Kidney capillary endothelial cell (primary cell): ENCODE measurements around the gene FSCN2.
"Not testable (repeated sequence)": the region's sequence is repeated elsewhere in the genome, so short reads cannot be mapped to it uniquely, and the experiment has no call there.

ENCODE experiments used
- DNase-seq: peaks from one replicate; pipeline ENCODE4 v3.0.0-alpha.2; 2018; ENCODE audit warnings: low spot score

FSCN2 gene

GRCh38 chr17:81578561-81579225, 50.5 kb downstream of the FSCN2 start:
- no peak for DNase-seq

GRCh38 chr17:81579298-81579697, 51.1 kb downstream of the FSCN2 start:
- no peak for DNase-seq

DNA sequence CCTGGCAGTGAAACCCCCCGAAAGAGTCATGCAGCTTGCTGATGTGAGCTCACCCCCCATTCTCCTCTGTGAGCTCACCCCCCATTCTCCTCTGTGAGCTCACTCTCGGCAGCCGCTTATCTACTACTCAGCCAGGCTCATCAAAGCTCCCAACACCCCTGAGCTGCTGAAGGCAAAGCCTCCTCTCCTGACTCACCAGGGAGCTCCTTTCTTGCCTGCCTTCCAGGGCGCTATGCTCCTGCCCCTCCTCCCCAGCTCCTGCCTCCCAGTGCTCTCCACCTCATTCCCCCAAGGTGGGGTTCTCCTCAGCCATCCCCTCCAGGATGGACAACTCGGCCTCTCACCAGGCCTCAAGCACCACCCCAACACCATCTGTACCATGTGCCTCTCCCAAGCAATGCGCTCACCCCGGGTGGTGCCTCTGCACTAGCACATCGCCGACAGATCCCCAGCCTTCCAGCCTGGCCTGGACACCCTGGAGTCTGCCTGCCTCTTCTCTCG, 51.7 kb downstream of the FSCN2 start:
- DNase-seq = no peak

DNA sequence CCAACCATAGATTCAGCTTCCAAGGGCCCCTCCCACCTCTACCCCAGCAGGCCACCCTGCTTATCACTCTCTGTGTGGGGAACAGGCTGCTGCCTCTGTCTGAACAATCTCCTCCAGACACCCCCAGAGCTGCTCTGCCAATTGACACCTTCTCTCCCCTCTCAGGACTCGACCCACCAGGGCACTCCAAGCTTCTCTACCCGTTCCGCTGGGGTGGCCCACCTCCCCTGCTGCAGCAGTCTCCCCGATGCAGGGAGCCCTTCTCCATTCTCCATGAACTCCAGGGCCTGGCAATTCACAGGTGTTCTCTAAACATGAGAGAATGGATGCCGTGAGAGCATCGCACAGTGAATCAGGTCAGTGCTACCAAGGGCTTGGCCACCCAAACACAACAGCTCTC, 52.3 kb downstream of the FSCN2 start:
- no peak for DNase-seq

DNA sequence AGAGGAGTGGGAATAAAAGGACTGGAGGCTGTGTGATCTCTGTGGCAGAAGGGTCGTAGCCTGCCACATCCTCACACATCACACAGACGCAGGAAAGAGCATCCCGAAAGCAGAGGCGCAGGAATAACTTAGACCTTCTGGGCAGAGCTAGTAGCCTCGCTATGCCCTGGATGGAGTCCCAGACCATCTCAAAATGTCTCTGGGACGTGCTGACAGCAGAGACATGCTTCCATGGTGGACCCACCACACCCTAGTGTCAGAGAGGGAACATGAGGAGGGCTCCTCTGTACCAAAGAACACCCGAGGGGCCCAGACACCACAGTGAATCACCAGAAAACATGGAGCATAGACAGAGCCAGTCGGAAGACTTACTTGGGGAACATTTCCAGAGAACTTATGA, 53.6 kb downstream of the FSCN2 start:
- DNase-seq = no peak

DNA sequence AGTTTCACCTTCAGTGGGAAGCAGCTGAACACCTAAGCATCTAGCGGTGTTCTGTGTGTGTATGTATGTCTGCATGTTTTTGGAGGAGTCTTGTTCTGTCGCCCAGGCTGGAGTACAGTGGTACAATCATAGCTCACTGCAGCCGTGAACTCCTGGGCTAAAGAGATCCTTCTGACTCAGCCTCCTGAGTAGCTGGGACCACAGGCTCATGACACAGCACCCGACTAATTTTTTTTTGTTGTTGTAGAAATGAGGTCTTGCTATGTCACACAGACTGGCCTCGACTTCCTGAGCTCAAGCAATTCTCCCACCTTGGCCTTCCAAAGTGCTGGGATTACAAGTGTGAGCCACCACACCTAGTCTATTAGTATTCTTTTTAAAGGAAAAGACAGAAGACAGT, 54.2 kb downstream of the FSCN2 start:
- DNase-seq = no peak

DNA sequence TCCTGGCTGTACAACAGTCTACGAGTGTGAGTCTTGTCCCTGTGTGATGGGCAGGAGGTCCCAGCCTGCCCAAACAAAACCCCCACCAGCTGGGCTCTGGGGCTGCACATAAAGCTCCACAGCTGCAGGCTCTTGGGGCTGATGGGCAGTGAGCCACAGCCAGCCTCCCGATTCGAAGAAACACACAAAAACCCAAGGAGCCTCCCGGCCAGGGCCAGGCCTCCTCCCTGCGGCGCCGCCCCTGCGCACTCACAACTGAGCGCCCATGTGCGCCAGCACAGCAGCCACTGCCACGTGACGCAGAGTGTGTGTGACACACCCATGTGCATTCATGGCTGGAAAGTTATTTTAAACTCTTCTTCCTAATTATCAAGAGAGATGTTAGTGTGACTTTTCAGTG, 54.6 kb downstream of the FSCN2 start:
- DNase-seq = no peak

- no peak for DNase-seq
Measured at GRCh38 chr17:81583589-81584342, 55.6 kb downstream of the FSCN2 start.

- DNase-seq = not testable (repeated sequence)
Measured at GRCh38 chr17:81584771-81585170, 56.6 kb downstream of the FSCN2 start.

DNA sequence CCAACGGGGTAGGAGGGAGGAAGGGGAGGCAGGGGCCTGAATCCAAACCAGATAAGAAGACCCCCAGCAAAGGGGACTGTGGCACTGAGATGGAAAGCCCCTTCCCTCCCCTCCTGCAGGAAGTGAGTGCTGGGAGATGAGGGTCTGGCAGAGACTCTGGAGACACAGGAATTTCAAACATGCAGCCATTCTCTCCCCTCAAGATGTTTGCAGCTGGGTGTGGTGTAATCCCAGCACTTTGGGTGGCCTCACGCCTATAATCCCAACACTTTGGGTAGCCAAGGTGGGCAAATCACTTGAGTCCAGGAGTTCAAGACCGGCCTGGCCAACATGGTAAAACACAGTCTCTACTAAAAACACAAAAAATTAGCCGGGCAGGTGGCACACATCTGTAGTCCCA, 57.9 kb downstream of the FSCN2 start:
- DNase-seq = no peak
